CD4-positive, alpha-beta T cell treated with Interleukin-21 for 1 hour (primary cell): ENCODE results near the gene RFC3.

Experiments
- DNase-seq: peaks from one replicate; pipeline ENCODE4 v3.0.0-alpha.2; 2020

The RFC3 gene

GRCh38 chr13:33815011-33815550 lies 2.9 kb upstream of the RFC3 start:
- no peak for DNase-seq

GRCh38 chr13:33816912-33817311 lies 1.0 kb upstream of the RFC3 start:
- DNase-seq, result no peak

- DNase-seq, result no peak
Observed at GRCh38 chr13:33817513-33817900, 442 bp upstream of the RFC3 start.

- no peak for DNase-seq
Observed at GRCh38 chr13:33825083-33825482, 7.1 kb downstream of the RFC3 start.

GRCh38 chr13:33827139-33827538 lies 9.2 kb downstream of the RFC3 start:
- no peak for DNase-seq

GRCh38 chr13:33828431-33829129 lies 10.6 kb downstream of the RFC3 start:
- DNase-seq, result no peak

GRCh38 chr13:33832872-33833271 lies 14.9 kb downstream of the RFC3 start:
- DNase-seq, result no peak

- DNase-seq, result no peak
Observed at GRCh38 chr13:33838647-33839046, 20.7 kb downstream of the RFC3 start.

- no peak for DNase-seq
Observed at GRCh38 chr13:33840402-33840801, 22.5 kb downstream of the RFC3 start.

GRCh38 chr13:33842207-33842606 lies 24.3 kb downstream of the RFC3 start:
- DNase-seq, result no peak

GRCh38 chr13:33842986-33843385 lies 25.0 kb downstream of the RFC3 start:
- DNase-seq, result no peak

- DNase-seq, result no peak
Observed at GRCh38 chr13:33845572-33846302, 27.8 kb downstream of the RFC3 start.

- DNase-seq, result no peak
Observed at GRCh38 chr13:33846303-33847062, 28.5 kb downstream of the RFC3 start.

GRCh38 chr13:33849211-33849610 lies 31.3 kb downstream of the RFC3 start:
- no peak for DNase-seq

- no peak for DNase-seq
Observed at GRCh38 chr13:33855371-33855895, 37.5 kb downstream of the RFC3 start.

- DNase-seq, result no peak
Observed at GRCh38 chr13:33859691-33860303, 41.8 kb downstream of the RFC3 start.

GRCh38 chr13:33860526-33860925 lies 42.6 kb downstream of the RFC3 start:
- no peak for DNase-seq

GRCh38 chr13:33862016-33862415 lies 44.1 kb downstream of the RFC3 start:
- DNase-seq, result no peak

- DNase-seq, result no peak
Observed at GRCh38 chr13:33863188-33863789, 45.3 kb downstream of the RFC3 start.

GRCh38 chr13:33865945-33866344 lies 48.0 kb downstream of the RFC3 start:
- DNase-seq, result no peak

GRCh38 chr13:33867472-33867871 lies 49.5 kb downstream of the RFC3 start:
- DNase-seq, result no peak

- DNase-seq, result no peak
Observed at GRCh38 chr13:33868343-33868994, 50.5 kb downstream of the RFC3 start.
